Uterus (tissue), 2 donors: ENCODE measurements around the gene SUCLG2.

Source experiments
- CTCF ChIP-seq, 4 experiments: fragments of 200-600 bp in 2 of 4; fragments of 450-650 bp in 2 of 4; sonication (generic) in 2 of 4; IDR thresholded peaks; one replicate each; pipeline ENCODE4 v1.5.1; 2016 to 2019; ENCODE audit warnings: antibody characterized with exemption in 4 of 4, mild to moderate bottlenecking in 2 of 4, moderate library complexity in 1 of 4
- POLR2A ChIP-seq, 2 donors: fragments of 450-650 bp; IDR thresholded peaks; one replicate each; pipeline ENCODE4 v1.6.1; 2016; ENCODE audit warnings: antibody characterized with exemption in 2 of 2, mild to moderate bottlenecking in 1 of 2, moderate library complexity in 1 of 2

- no peak for TF ChIP-seq CTCF (IDR thresholded peaks at IDR 0.05)
- no peak for TF ChIP-seq POLR2A (IDR thresholded peaks at IDR 0.05)
Observed at GRCh38 chr3:67433109-67433508, 221.3 kb downstream of the SUCLG2 start.
